ENCODE measurements around the gene KLRC2. TPM values are rescaled to one million over a fixed set of nuclear protein-coding genes. Genes with fewer than 3 reads are reported as not detected.
"Not testable (repeated sequence)": the region's sequence is repeated elsewhere in the genome, so short reads cannot be mapped to it uniquely, and the experiment has no call there.

Gene KLRC2
- not detected in 2 replicates for total RNA-seq (2014; rRNA removed; shearing (Covaris generic))
- polyA plus RNA-seq (2016; fragmentation: Nextera tagmentation; extraction: Ambion mirVana), result not detected in 2 replicates

- H3K4me3 ChIP-seq; H3K36me3 ChIP-seq (ENCODE audit: low read depth); H3K9me2 ChIP-seq (ENCODE audit: insufficient read depth); H3K27me3 ChIP-seq (replicated peaks; ENCODE audit: insufficient read depth); H3K27ac ChIP-seq; H3K9ac ChIP-seq; H3K79me2 ChIP-seq (ENCODE audit: insufficient read depth); H3F3A ChIP-seq (ENCODE audit: insufficient read depth); H4K20me1 ChIP-seq (ENCODE audit: insufficient read depth); H3K9me3 ChIP-seq (ENCODE audit: low read depth); in situ Hi-C loops (cut with MboI); H3K4me2 ChIP-seq (ENCODE audit: unreplicated experiment); H3K4me1 ChIP-seq (ENCODE audit: insufficient read depth); H2AFZ ChIP-seq; DNase-seq: not testable (repeated sequence)
- 53 to 62% methylated on average over 3 of the region's 3 CpGs for WGBS, 2 experiments (ENCODE audit: low coverage in 1 of 2, low lambda C conversion rate in 2 of 2, missing lambda C conversion rate in 2 of 2)
Measured at GRCh38 chr12:10435816-10436215, at the start of gene KLRC2. TSS of gene KLRC2 (minus strand) at chr12:10436010. CDS start at chr12:10435986, 24 bp downstream.

DNA sequence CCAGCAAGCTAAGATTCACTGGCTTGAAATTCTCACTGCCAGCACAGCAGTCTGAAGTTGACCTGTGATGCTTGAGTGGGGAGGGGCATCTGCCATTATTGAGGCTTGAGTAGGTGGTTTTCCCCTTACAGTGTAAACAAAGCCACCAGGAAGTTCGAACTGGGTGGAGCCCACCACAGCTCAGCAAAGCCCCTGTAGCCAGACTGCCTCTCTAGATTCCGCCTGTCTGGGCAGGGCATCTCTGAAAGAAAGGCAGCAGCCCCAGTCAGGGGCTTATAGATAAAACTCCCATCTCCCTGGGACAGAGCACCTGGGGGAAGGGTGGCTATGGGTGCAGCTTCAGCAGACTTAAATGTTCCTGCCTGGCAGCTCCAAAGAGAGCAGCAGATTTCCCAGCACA, 46.1 kb upstream of the KLRC2 start:
- H3K9me2 ChIP-seq (ENCODE audit: insufficient read depth); H3K36me3 ChIP-seq (ENCODE audit: low read depth); H2AFZ ChIP-seq; H3K27me3 ChIP-seq (replicated peaks; ENCODE audit: insufficient read depth); H3F3A ChIP-seq (ENCODE audit: insufficient read depth); in situ Hi-C loops (cut with MboI); H3K79me2 ChIP-seq (ENCODE audit: insufficient read depth); DNase-seq; H3K4me3 ChIP-seq; H3K4me2 ChIP-seq (ENCODE audit: unreplicated experiment); H3K9ac ChIP-seq; H3K27ac ChIP-seq; H4K20me1 ChIP-seq (ENCODE audit: insufficient read depth); H3K9me3 ChIP-seq (ENCODE audit: low read depth); H3K4me1 ChIP-seq (ENCODE audit: insufficient read depth): not testable (repeated sequence)
- WGBS, 2 experiments (ENCODE audit: low coverage in 1 of 2, low lambda C conversion rate in 2 of 2, missing lambda C conversion rate in 2 of 2), result 31 to 83% methylated on average over 1 to 2 of the region's 2 CpGs

DNA sequence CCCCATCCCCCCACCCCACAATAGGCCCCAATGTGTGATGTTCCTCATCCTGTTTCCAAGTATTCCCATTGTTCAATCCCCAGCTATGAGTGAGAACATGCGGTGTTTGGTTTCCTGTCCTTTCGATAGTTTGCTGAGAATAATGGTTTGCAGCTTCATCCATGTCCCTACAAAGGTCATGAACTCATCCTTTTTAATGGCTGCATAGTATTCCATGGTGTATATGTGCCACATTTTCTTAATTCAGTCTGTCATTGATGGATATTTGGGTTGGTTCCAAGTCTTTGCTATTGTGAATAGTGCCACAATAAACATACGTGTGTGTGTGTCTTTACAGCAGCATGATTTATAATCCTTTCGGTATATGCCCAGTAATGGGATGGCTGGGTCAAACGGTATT, 37.0 kb upstream of the KLRC2 start:
- H2AFZ ChIP-seq; H3K9me3 ChIP-seq (ENCODE audit: low read depth); H3K9ac ChIP-seq; H3K79me2 ChIP-seq (ENCODE audit: insufficient read depth); H3K36me3 ChIP-seq (ENCODE audit: low read depth); DNase-seq; H3K9me2 ChIP-seq (ENCODE audit: insufficient read depth); H3K4me1 ChIP-seq (ENCODE audit: insufficient read depth); in situ Hi-C loops (cut with MboI); H3K4me3 ChIP-seq; H3K4me2 ChIP-seq (ENCODE audit: unreplicated experiment); H3K27me3 ChIP-seq (replicated peaks; ENCODE audit: insufficient read depth); H3K27ac ChIP-seq; H4K20me1 ChIP-seq (ENCODE audit: insufficient read depth); H3F3A ChIP-seq (ENCODE audit: insufficient read depth): not testable (repeated sequence)
- WGBS, 2 experiments (ENCODE audit: low coverage in 1 of 2, low lambda C conversion rate in 2 of 2, missing lambda C conversion rate in 2 of 2), result 55 to 60% methylated on average over 5 of the region's 5 CpGs

- no peak for DNase-seq
- Histone ChIP-seq H3K27me3 (replicated peaks; ENCODE audit: insufficient read depth) (peaks cover 8% of the 10 kb centered on the region; the same call in 1 of the 2 replicates), H3K79me2 (ENCODE audit: insufficient read depth) (no peaks in the 10 kb centered on the region), H3K4me1 (ENCODE audit: insufficient read depth) (no peaks in the 10 kb centered on the region), H3K36me3 (ENCODE audit: low read depth) (no peaks in the 10 kb centered on the region), H3K27ac (no peak overlapping the region), H3K4me2 (ENCODE audit: unreplicated experiment) (no peak overlapping the region), H2AFZ (no peak overlapping the region), H4K20me1 (ENCODE audit: insufficient read depth) (no peaks in the 10 kb centered on the region), H3K4me3 (no peak overlapping the region), H3K9ac (no peak overlapping the region), H3K9me3 (ENCODE audit: low read depth) (no peaks in the 10 kb centered on the region), H3K9me2 (ENCODE audit: insufficient read depth) (no peaks in the 10 kb centered on the region), H3F3A (ENCODE audit: insufficient read depth) (no peaks in the 10 kb centered on the region)
- TF ChIP-seq EZH2phosphoT487 (IDR thresholded peaks at IDR 0.05; ENCODE audit: insufficient read depth, low read depth), result no peak
- TF ChIP-seq EZH2 (IDR thresholded peaks at IDR 0.05; ENCODE audit: insufficient read depth, poor library complexity, severe bottlenecking), result no peak
- WGBS, 2 experiments (ENCODE audit: low coverage in 1 of 2, low lambda C conversion rate in 2 of 2, missing lambda C conversion rate in 2 of 2), result 14 to 38% methylated on average over 1 of the region's 1 CpG
- in situ Hi-C loops (cut with MboI), result no loop called here
Measured at GRCh38 chr12:10469701-10470100, 33.9 kb upstream of the KLRC2 start.

GRCh38 chr12:10466311-10466710, 30.5 kb upstream of the KLRC2 start:
- Histone ChIP-seq H3K79me2 (ENCODE audit: insufficient read depth) (no peaks in the 10 kb centered on the region), H3K9me3 (ENCODE audit: low read depth) (no peaks in the 10 kb centered on the region), H3K4me1 (ENCODE audit: insufficient read depth) (no peaks in the 10 kb centered on the region), H3K9me2 (ENCODE audit: insufficient read depth) (no peaks in the 10 kb centered on the region), H2AFZ (no peak overlapping the region), H3K27me3 (replicated peaks; ENCODE audit: insufficient read depth) (peaks cover 8% of the 10 kb centered on the region; the same call in 1 of the 2 replicates), H3K4me2 (ENCODE audit: unreplicated experiment) (no peak overlapping the region), H4K20me1 (ENCODE audit: insufficient read depth) (no peaks in the 10 kb centered on the region), H3K9ac (no peak overlapping the region), H3K27ac (no peak overlapping the region), H3F3A (ENCODE audit: insufficient read depth) (no peaks in the 10 kb centered on the region), H3K4me3 (no peak overlapping the region), H3K36me3 (ENCODE audit: low read depth) (no peaks in the 10 kb centered on the region)
- in situ Hi-C loops (cut with MboI), result no loop called here
- no peak for DNase-seq
- TF ChIP-seq EZH2 (IDR thresholded peaks at IDR 0.05; ENCODE audit: insufficient read depth, poor library complexity, severe bottlenecking) (no peak), EZH2phosphoT487 (IDR thresholded peaks at IDR 0.05; ENCODE audit: insufficient read depth, low read depth) (no peak)
- 38 to 66% methylated on average over 4 of the region's 4 CpGs for WGBS, 2 experiments (ENCODE audit: low coverage in 1 of 2, low lambda C conversion rate in 2 of 2, missing lambda C conversion rate in 2 of 2)
